Renal cortex interstitium (tissue), 11 donors: ENCODE data around the gene ITFG1. TPM values are rescaled to one million over a fixed set of nuclear protein-coding genes. Genes with fewer than 3 reads are reported as not detected.
"Not testable (repeated sequence)": the region's sequence is repeated elsewhere in the genome, so short reads cannot be mapped to it uniquely, and the experiment has no call there.

Experiments
- DNase-seq, 11 donors: peaks; one replicate each; pipeline ENCODE4 v3.0.0-alpha.2; 2013; ENCODE audit warnings: low read depth in 9 of 11, low spot score in 4 of 11; ENCODE audit errors: extremely low read depth in 1 of 11
- polyA plus RNA-seq, 3 donors: library from polyadenylated mRNA; unstranded; fragments of 120-200 nt; gene quantifications; one replicate each; pipeline ENCODE4 v1.2.1, GENCODE V29; 2013; ENCODE audit not compliant: insufficient read length in 3 of 3

ITFG1 gene
- polyA plus RNA-seq, 3 donors = 98.9 to 129 (median 107) TPM

GRCh38 chr16:47448830-47449575 lies 11.9 kb downstream of the ITFG1 start:
- no peak for DNase-seq

GRCh38 chr16:47446431-47446830 lies 14.4 kb downstream of the ITFG1 start:
- DNase-seq = no peak

- DNase-seq = not testable (repeated sequence)
Measured at GRCh38 chr16:47442884-47443283, 18.0 kb downstream of the ITFG1 start.

- not testable (repeated sequence) for DNase-seq
Measured at GRCh38 chr16:47440066-47440465, 20.8 kb downstream of the ITFG1 start.

- not testable (repeated sequence) for DNase-seq
Measured at GRCh38 chr16:47434274-47434673, 26.6 kb downstream of the ITFG1 start.

GRCh38 chr16:47431960-47432359 lies 28.9 kb downstream of the ITFG1 start:
- no peak for DNase-seq

GRCh38 chr16:47426806-47427205 lies 34.1 kb downstream of the ITFG1 start:
- no peak for DNase-seq

- DNase-seq = no peak
Measured at GRCh38 chr16:47424846-47425245, 36.0 kb downstream of the ITFG1 start.

GRCh38 chr16:47416869-47417268 lies 44.0 kb downstream of the ITFG1 start:
- DNase-seq = no peak

- DNase-seq = no peak
Measured at GRCh38 chr16:47413041-47413440, 47.8 kb downstream of the ITFG1 start.

GRCh38 chr16:47408491-47408890 lies 52.4 kb downstream of the ITFG1 start:
- DNase-seq = no peak

- peak; percentile 13 to 49 (median 26) for DNase-seq
Measured at GRCh38 chr16:47395733-47396498, 64.9 kb downstream of the ITFG1 start.

- DNase-seq = no peak
Measured at GRCh38 chr16:47392081-47392480, 68.8 kb downstream of the ITFG1 start.

- DNase-seq = no peak
Measured at GRCh38 chr16:47388705-47389104, 72.2 kb downstream of the ITFG1 start.

- DNase-seq = no peak
Measured at GRCh38 chr16:47387026-47387734, 73.7 kb downstream of the ITFG1 start.

- no peak for DNase-seq
Measured at GRCh38 chr16:47386201-47386718, 74.6 kb downstream of the ITFG1 start.

GRCh38 chr16:47382362-47382761 lies 78.5 kb downstream of the ITFG1 start:
- no peak for DNase-seq

- DNase-seq = no peak
Measured at GRCh38 chr16:47377154-47377553, 83.7 kb downstream of the ITFG1 start.

- DNase-seq = no peak
Measured at GRCh38 chr16:47375423-47375822, 85.4 kb downstream of the ITFG1 start.

GRCh38 chr16:47374629-47375028 lies 86.2 kb downstream of the ITFG1 start:
- no peak for DNase-seq
